ENCODE data around the gene DDX24. TPM values are rescaled to one million over a fixed set of nuclear protein-coding genes. Genes with fewer than 3 reads are reported as not detected.

The DDX24 gene
- total and polyA plus RNA-seq, 2 of the 8 experiments (the other 6 are each of a cell fraction or from before 2014, with no cell fraction given): 89.0 to 201 TPM

DNA sequence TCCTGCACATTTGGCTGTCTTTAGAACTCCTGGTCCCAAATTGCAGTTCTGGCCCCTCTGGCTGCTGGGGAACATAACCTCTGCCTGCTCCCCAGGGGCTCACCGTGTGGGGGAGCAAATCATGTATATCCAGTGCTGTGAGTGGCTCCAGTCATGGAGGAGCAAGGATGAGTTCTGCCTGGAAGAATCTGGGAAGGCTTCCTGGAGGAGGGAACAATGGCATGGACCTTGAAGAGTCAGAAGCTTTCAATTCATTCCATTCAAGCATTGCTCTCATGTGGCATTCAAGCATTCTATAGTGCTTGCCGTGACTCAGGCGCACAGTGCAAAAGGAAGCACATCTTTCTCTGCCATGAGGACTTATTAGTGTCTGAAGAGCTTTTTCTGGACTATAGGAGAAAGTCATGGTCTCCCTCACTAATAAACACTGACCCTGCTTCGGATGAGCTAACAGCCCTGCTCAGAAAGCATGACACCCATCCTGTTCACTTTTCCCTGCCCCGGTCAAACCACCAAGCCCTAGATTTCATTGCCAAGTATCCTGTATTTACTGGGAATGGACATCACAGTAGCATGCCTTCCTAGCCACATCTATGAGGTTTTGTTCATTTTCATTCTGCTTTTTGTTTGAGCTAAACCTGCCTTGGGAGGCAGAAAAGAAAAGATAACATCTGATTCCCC is 33.0 kb upstream of the DDX24 start:
- CTCF ChIA-PET (ENCODE audit: partially characterized antibody): interaction anchor here (0.5 to 1.7 kb wide), 8 partner anchors 14 to 275 kb away, joined by 3 to 7 read pairs (median 4); partner anchors contain the start of gene IFI27L2
- Histone ChIP-seq H3K9ac (replicated peaks in 1 of 4; ENCODE audit: extremely low read depth in 1 of 4, low read depth in 3 of 4, low read length in 3 of 4) (no peak overlapping the region), H3K18ac (ENCODE audit: extremely low read depth, low read length) (no peak overlapping the region), H2BK5ac (ENCODE audit: low read depth, low read length) (no peak overlapping the region), H4K20me1 (replicated peaks in 1 of 2; ENCODE audit: control insufficient read depth in 1 of 2, insufficient read depth in 2 of 2, low read length in 2 of 2) (no peaks in the 10 kb centered on the region), H4K8ac (ENCODE audit: extremely low read depth, insufficient read depth, low read length) (no peak overlapping the region), H2AK5ac (ENCODE audit: low read depth, low read length) (no peak overlapping the region), H2AFZ (ENCODE audit: low read length) (no peak overlapping the region), H3K4me3 (ENCODE audit: extremely low read depth in 1 of 4, insufficient read depth in 2 of 4, low read depth in 3 of 4, low read length in 4 of 4) (no peak overlapping the region), H3K23me2 (ENCODE audit: low read depth, low read length) (no peaks in the 10 kb centered on the region), H3K79me2 (ENCODE audit: control insufficient read depth in 1 of 2, insufficient read depth in 2 of 2, low read length in 2 of 2) (no peaks in the 10 kb centered on the region), H3K56ac (replicated peaks; ENCODE audit: insufficient read length, low read depth, low read length) (no peak overlapping the region), H3K27ac (ENCODE audit: low read depth, low read length) (no peak overlapping the region), H3K4me1 (replicated peaks in 1 of 4; ENCODE audit: control insufficient read depth in 3 of 4, insufficient read depth in 4 of 4, low read length in 3 of 4) (peaks cover 0 to 5% (median under 1%) of the 10 kb centered on the region in 4 experiments; a peak in 2 of 7 replicates), H3K4ac (replicated peaks; ENCODE audit: insufficient read length, low read depth, low read length) (no peak overlapping the region), H3K27me3 (replicated peaks in 1 of 4; ENCODE audit: control insufficient read depth in 3 of 4, extremely low read depth in 1 of 4, insufficient read depth in 3 of 4, low read length in 3 of 4) (no peaks in the 10 kb centered on the region; a peak in 1 of 7 replicates), H3K36me3 (ENCODE audit: control insufficient read depth in 2 of 4, insufficient read depth in 4 of 4, low read length in 3 of 4) (no peaks in the 10 kb centered on the region), H4K91ac (replicated peaks; ENCODE audit: insufficient read length, low read length) (no peak overlapping the region), H3K14ac (ENCODE audit: insufficient read length) (no peak overlapping the region), H3K4me2 (ENCODE audit: insufficient read depth in 1 of 2, low read depth in 2 of 2, low read length in 2 of 2) (no peak overlapping the region), H2BK120ac (replicated peaks; ENCODE audit: low read depth, low read length) (no peak overlapping the region), H3K23ac (ENCODE audit: insufficient read length) (no peak overlapping the region), H3K9me3 (ENCODE audit: insufficient read depth in 2 of 2, low read depth in 1 of 2, low read length in 1 of 2) (0 out of 4 replicates have a peak, but pooled peaks cover 0 to under 1% of the 10 kb centered on the region in 2 experiments), H4K5ac (ENCODE audit: insufficient read length, low read depth, low read length) (no peak overlapping the region), H3K79me1 (ENCODE audit: low read depth, low read length) (no peaks in the 10 kb centered on the region), H2BK20ac (ENCODE audit: low read length) (no peak overlapping the region), H2BK15ac (ENCODE audit: low read length) (no peak overlapping the region), H2BK12ac (ENCODE audit: low read depth, low read length) (no peak overlapping the region)
- DNase-seq (ENCODE audit: low read depth in 1 of 2, low spot score in 2 of 2) (no peak), FAIRE-seq (no peak)
- POLR2A ChIA-PET (ENCODE audit: partially characterized antibody): interaction anchor here (0.9 to 1.9 kb wide), 2 partner anchors 11 to 14 kb away, joined by 3 to 4 read pairs; no protein-coding TSS in a partner anchor
- no peak for TF ChIP-seq RBBP5 (IDR thresholded peaks at IDR 0.05; ENCODE audit: borderline replicate concordance, low read depth, low read length)
- no peak for TF ChIP-seq EGR1 (IDR thresholded peaks at IDR 0.05; ENCODE audit: borderline replicate concordance, low read depth, low read length)
- no peak for TF ChIP-seq USF2 (IDR thresholded peaks at IDR 0.05; ENCODE audit: low read length)
- no peak for TF ChIP-seq TAF1 (IDR thresholded peaks at IDR 0.05; ENCODE audit: low read depth, low read length)
- TF ChIP-seq TEAD4 (IDR thresholded peaks at IDR 0.05; ENCODE audit: low read depth, low read length): no peak
- no peak for TF ChIP-seq TCF12 (IDR thresholded peaks at IDR 0.05; ENCODE audit: low read depth, low read length)
- TF ChIP-seq RNF2 (IDR thresholded peaks at IDR 0.05; ENCODE audit: borderline replicate concordance, low read depth, low read length, missing control alignments, poor library complexity, severe bottlenecking): no peak
- TF ChIP-seq, protein P1, sequence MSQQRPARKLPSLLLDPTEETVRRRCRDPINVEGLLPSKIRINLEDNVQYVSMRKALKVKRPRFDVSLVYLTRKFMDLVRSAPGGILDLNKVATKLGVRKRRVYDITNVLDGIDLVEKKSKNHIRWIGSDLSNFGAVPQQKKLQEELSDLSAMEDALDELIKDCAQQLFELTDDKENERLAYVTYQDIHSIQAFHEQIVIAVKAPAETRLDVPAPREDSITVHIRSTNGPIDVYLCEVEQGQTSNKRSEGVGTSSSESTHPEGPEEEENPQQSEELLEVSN (IDR thresholded peaks at IDR 0.05): no peak
- TF ChIP-seq SP1 (IDR thresholded peaks at IDR 0.05; ENCODE audit: low read depth, low read length): no peak
- WGBS, 2 experiments (ENCODE audit: extremely low coverage in 1 of 2, insufficient coverage in 1 of 2, insufficient read length in 1 of 2, insufficient replicate concordance in 2 of 2, low coverage in 1 of 2, low lambda C conversion rate in 2 of 2, missing lambda C conversion rate in 1 of 2): 87% methylated on average over 5 of the region's 5 CpGs; no CpG with 5 or more reads in 1 of the 2 experiments
